ENCODE measurements around the gene NFATC2IP.

The NFATC2IP gene

DNA sequence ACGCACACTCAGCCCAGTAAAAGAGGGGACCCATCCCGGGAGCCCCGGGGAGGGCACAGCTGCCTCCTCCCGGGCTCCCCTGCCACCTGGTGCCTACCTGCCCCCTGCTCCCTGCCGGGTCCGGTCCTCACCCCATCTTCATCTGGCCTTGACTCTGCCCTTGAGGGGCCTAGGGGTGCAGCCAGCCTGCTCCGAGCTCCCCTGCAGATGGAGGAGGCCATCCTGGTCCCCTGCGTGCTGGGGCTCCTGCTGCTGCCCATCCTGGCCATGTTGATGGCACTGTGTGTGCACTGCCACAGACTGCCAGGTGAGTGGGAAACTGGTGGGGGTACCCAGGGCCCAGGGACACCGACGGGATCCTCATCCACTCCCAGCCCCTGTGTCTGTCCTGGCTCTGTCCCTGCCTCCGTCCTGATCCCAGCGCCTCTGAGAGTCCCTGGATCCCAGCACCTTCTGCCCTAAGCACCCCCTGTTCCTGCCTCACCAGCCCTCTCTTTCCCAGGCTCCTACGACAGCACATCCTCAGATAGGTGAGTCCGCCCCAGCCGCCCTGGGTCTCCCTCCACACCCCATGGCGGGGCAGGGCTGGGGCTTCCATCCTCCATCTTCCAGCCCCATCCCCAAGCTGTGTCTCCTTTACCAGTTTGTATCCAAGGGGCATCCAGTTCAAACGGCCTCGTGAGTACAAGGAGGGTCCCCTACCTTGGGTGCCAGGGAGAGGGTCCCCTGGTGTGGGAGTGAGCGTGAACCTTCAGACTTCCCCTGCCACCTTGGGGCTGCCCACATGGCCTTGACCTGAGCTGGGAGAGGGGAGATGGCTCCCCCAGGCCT is 34.7 kb downstream of the NFATC2IP start:
- no peak overlapping the region for H3K4me3 ChIP-seq (ENCODE audit: control insufficient read depth, low read depth, low read length)
- TF ChIP-seq, protein P1, sequence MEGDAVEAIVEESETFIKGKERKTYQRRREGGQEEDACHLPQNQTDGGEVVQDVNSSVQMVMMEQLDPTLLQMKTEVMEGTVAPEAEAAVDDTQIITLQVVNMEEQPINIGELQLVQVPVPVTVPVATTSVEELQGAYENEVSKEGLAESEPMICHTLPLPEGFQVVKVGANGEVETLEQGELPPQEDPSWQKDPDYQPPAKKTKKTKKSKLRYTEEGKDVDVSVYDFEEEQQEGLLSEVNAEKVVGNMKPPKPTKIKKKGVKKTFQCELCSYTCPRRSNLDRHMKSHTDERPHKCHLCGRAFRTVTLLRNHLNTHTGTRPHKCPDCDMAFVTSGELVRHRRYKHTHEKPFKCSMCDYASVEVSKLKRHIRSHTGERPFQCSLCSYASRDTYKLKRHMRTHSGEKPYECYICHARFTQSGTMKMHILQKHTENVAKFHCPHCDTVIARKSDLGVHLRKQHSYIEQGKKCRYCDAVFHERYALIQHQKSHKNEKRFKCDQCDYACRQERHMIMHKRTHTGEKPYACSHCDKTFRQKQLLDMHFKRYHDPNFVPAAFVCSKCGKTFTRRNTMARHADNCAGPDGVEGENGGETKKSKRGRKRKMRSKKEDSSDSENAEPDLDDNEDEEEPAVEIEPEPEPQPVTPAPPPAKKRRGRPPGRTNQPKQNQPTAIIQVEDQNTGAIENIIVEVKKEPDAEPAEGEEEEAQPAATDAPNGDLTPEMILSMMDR (conservative IDR thresholded peaks at IDR 0.05; ENCODE audit: control insufficient read depth, insufficient read depth, low read depth, low read length) = no peak
- DNase-seq (ENCODE audit: low read depth) = no peak

DNA sequence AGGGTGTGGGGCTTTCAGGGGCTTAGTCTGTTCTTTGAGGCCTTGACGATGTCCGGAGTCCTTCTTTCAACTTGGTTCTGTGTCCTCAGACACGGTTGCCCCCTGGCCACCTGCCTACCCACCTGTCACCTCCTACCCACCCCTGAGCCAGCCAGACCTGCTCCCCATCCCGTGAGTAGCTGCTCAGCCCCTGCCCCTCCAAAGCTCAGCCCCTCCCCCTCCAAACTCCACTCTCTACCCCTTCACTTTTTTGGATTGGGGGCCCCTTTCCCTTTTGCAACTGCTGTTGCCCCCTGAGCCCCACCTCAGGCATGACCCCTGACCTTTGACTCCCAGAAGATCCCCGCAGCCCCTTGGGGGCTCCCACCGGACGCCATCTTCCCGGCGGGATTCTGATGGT is 35.3 kb downstream of the NFATC2IP start:
- no peak for DNase-seq (ENCODE audit: low read depth)
- H3K4me3 ChIP-seq (ENCODE audit: control insufficient read depth, low read depth, low read length) = no peak overlapping the region
- TF ChIP-seq, protein P1 (conservative IDR thresholded peaks at IDR 0.05; ENCODE audit: control insufficient read depth, insufficient read depth, low read depth, low read length) = no peak

- DNase-seq (ENCODE audit: low read depth) = no peak
- H3K4me3 ChIP-seq (ENCODE audit: control insufficient read depth, low read depth, low read length) = no peak overlapping the region
- TF ChIP-seq, protein P1 (conservative IDR thresholded peaks at IDR 0.05; ENCODE audit: control insufficient read depth, insufficient read depth, low read depth, low read length) = no peak
Measured at GRCh38 chr16:28986492-28986891, 35.8 kb downstream of the NFATC2IP start.

GRCh38 chr16:28987170-28987853 is 36.6 kb downstream of the NFATC2IP start:
- no peak overlapping the region for H3K4me3 ChIP-seq (ENCODE audit: control insufficient read depth, low read depth, low read length)
- DNase-seq (ENCODE audit: low read depth) = no peak
- TF ChIP-seq, protein P1 (conservative IDR thresholded peaks at IDR 0.05; ENCODE audit: control insufficient read depth, insufficient read depth, low read depth, low read length) = no peak

- TF ChIP-seq, protein P1 (conservative IDR thresholded peaks at IDR 0.05; ENCODE audit: control insufficient read depth, insufficient read depth, low read depth, low read length) = no peak
- no peak for DNase-seq (ENCODE audit: low read depth)
- no peak overlapping the region for H3K4me3 ChIP-seq (ENCODE audit: control insufficient read depth, low read depth, low read length)
Measured at GRCh38 chr16:28989363-28989762, 38.6 kb downstream of the NFATC2IP start.

DNA sequence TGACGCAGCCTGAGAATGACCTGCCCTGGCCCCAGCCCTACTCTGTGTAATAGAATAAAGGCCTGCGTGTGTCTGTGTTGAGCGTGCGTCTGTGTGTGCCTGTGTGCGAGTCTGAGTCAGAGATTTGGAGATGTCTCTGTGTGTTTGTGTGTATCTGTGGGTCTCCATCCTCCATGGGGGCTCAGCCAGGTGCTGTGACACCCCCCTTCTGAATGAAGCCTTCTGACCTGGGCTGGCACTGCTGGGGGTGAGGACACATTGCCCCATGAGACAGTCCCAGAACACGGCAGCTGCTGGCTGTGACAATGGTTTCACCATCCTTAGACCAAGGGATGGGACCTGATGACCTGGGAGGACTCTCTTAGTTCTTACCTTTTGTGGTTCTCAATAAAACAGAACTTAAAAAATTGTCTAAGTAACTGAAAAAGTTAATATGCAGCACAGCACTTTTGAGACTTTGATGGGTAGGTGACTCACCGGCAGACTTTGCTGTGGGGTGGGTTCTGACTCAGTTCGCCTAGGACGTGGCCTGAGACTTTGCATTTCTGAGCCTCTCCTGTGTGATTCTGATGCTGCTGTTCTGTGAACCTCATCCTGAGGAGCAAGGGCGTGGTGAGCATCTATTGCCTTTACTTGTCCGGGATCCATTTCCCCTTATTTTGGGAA is 39.8 kb downstream of the NFATC2IP start:
- DNase-seq (ENCODE audit: low read depth) = no peak
- TF ChIP-seq, protein P1 (conservative IDR thresholded peaks at IDR 0.05; ENCODE audit: control insufficient read depth, insufficient read depth, low read depth, low read length) = no peak
- no peak overlapping the region for H3K4me3 ChIP-seq (ENCODE audit: control insufficient read depth, low read depth, low read length)
